HG03103 (cell line): Measurements from ENCODE around the gene SLC13A3.

ENCODE experiments used
- ATAC-seq: cut with Tn5 transposase; IDR thresholded peaks from one replicate; pipeline ENCODE4 v1.9.1; 2021; ENCODE audit warnings: low read depth; ENCODE audit not compliant: unreplicated experiment

SLC13A3 gene

GRCh38 chr20:46583411-46584214 lies 67.6 kb downstream of the SLC13A3 start:
- ATAC-seq: no peak

- ATAC-seq: no peak
Observed at GRCh38 chr20:46582648-46583047, 68.6 kb downstream of the SLC13A3 start.

- no peak for ATAC-seq
Observed at GRCh38 chr20:46581391-46581790, 69.9 kb downstream of the SLC13A3 start.

- ATAC-seq: no peak
Observed at GRCh38 chr20:46580613-46581205, 70.5 kb downstream of the SLC13A3 start.

- ATAC-seq: no peak
Observed at GRCh38 chr20:46578745-46579144, 72.5 kb downstream of the SLC13A3 start.

- ATAC-seq: no peak
Observed at GRCh38 chr20:46576774-46577395, 74.4 kb downstream of the SLC13A3 start.

- no peak for ATAC-seq
Observed at GRCh38 chr20:46575937-46576461, 75.3 kb downstream of the SLC13A3 start.

- ATAC-seq: no peak
Observed at GRCh38 chr20:46575394-46575793, 75.9 kb downstream of the SLC13A3 start.

- ATAC-seq: no peak
Observed at GRCh38 chr20:46573788-46574584, 77.3 kb downstream of the SLC13A3 start.

- ATAC-seq: no peak
Observed at GRCh38 chr20:46573234-46573633, 78.0 kb downstream of the SLC13A3 start.

GRCh38 chr20:46572790-46573189 lies 78.5 kb downstream of the SLC13A3 start:
- ATAC-seq: no peak

GRCh38 chr20:46572153-46572552 lies 79.1 kb downstream of the SLC13A3 start:
- ATAC-seq: no peak

- ATAC-seq: no peak
Observed at GRCh38 chr20:46571418-46571817, 79.8 kb downstream of the SLC13A3 start.

GRCh38 chr20:46570956-46571355 lies 80.3 kb downstream of the SLC13A3 start:
- no peak for ATAC-seq

GRCh38 chr20:46569961-46570360 lies 81.3 kb downstream of the SLC13A3 start:
- ATAC-seq: no peak

GRCh38 chr20:46568570-46569129 lies 82.6 kb downstream of the SLC13A3 start:
- no peak for ATAC-seq

GRCh38 chr20:46566125-46566524 lies 85.1 kb downstream of the SLC13A3 start:
- ATAC-seq: no peak

GRCh38 chr20:46564241-46564957 lies 86.9 kb downstream of the SLC13A3 start:
- no peak for ATAC-seq

GRCh38 chr20:46563860-46564221 lies 87.4 kb downstream of the SLC13A3 start:
- ATAC-seq: no peak
